Fibroblast of gingiva (primary cell): ENCODE measurements around the gene CCR5AS.

Experiments used
- DNase-seq: peaks from one replicate; pipeline ENCODE4 v3.0.0-alpha.2; 2011; ENCODE audit warnings: low read depth

The CCR5AS gene

DNA sequence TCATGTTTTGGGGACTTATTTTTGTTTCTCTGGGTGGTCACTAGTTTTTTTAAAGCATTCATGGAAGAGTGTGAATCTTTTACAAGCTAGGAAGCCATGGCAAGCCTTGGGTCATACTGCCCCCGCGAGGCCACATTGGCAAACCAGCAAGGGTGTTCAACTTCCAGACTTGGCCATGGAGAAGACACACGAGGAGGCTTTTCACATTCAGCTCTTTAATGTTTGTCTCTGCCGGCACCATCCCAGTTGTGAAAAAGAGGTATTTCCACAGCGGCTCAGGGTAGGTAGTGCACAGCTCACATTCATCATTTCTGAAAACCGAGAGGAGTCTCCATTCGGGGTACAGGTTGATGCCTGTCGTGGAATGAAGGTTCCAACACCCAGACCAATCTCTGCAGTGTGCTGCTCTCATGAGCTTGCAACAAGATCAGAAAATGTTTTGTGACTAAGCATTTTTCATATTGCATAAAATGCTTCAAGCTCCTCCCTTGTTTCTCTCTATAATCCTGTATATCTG is 28.4 kb downstream of the CCR5AS start:
- peak; percentile 44 for DNase-seq

DNA sequence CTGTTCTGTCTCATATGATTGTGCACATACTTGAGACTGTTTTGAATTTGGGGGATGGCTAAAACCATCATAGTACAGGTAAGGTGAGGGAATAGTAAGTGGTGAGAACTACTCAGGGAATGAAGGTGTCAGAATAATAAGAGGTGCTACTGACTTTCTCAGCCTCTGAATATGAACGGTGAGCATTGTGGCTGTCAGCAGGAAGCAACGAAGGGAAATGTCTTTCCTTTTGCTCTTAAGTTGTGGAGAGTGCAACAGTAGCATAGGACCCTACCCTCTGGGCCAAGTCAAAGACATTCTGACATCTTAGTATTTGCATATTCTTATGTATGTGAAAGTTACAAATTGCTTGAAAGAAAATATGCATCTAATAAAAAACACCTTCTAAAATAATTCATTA is 31.1 kb downstream of the CCR5AS start:
- DNase-seq = no peak

DNA sequence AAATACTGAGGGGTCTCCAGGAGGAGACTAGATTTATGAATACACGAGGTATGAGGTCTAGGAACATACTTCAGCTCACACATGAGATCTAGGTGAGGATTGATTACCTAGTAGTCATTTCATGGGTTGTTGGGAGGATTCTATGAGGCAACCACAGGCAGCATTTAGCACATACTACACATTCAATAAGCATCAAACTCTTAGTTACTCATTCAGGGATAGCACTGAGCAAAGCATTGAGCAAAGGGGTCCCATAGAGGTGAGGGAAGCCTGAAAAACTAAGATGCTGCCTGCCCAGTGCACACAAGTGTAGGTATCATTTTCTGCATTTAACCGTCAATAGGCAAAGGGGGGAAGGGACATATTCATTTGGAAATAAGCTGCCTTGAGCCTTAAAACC is 31.6 kb downstream of the CCR5AS start:
- no peak for DNase-seq

DNA sequence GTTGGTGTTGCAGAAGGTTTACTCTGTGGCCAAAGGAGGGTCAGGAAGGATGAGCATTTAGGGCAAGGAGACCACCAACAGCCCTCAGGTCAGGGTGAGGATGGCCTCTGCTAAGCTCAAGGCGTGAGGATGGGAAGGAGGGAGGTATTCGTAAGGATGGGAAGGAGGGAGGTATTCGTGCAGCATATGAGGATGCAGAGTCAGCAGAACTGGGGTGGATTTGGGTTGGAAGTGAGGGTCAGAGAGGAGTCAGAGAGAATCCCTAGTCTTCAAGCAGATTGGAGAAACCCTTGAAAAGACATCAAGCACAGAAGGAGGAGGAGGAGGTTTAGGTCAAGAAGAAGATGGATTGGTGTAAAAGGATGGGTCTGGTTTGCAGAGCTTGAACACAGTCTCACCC is 32.1 kb downstream of the CCR5AS start:
- no peak for DNase-seq

DNA sequence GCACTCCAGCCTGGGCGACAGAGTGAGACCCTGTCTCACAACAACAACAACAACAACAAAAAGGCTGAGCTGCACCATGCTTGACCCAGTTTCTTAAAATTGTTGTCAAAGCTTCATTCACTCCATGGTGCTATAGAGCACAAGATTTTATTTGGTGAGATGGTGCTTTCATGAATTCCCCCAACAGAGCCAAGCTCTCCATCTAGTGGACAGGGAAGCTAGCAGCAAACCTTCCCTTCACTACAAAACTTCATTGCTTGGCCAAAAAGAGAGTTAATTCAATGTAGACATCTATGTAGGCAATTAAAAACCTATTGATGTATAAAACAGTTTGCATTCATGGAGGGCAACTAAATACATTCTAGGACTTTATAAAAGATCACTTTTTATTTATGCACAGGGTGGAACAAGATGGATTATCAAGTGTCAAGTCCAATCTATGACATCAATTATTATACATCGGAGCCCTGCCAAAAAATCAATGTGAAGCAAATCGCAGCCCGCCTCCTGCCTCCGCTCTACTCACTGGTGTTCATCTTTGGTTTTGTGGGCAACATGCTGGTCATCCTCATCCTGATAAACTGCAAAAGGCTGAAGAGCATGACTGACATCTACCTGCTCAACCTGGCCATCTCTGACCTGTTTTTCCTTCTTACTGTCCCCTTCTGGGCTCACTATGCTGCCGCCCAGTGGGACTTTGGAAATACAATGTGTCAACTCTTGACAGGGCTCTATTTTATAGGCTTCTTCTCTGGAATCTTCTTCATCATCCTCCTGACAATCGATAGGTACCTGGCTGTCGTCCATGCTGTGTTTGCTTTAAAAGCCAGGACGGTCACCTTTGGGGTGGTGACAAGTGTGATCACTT is 34.1 kb downstream of the CCR5AS start:
- peak; percentile 11 for DNase-seq

DNA sequence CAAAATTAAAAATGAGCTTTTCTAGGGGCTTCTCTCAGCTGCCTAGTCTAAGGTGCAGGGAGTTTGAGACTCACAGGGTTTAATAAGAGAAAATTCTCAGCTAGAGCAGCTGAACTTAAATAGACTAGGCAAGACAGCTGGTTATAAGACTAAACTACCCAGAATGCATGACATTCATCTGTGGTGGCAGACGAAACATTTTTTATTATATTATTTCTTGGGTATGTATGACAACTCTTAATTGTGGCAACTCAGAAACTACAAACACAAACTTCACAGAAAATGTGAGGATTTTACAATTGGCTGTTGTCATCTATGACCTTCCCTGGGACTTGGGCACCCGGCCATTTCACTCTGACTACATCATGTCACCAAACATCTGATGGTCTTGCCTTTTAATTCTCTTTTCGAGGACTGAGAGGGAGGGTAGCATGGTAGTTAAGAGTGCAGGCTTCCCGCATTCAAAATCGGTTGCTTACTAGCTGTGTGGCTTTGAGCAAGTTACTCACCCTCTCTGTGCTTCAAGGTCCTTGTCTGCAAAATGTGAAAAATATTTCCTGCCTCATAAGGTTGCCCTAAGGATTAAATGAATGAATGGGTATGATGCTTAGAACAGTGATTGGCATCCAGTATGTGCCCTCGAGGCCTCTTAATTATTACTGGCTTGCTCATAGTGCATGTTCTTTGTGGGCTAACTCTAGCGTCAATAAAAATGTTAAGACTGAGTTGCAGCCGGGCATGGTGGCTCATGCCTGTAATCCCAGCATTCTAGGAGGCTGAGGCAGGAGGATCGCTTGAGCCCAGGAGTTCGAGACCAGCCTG is 35.1 kb downstream of the CCR5AS start:
- DNase-seq = no peak

DNA sequence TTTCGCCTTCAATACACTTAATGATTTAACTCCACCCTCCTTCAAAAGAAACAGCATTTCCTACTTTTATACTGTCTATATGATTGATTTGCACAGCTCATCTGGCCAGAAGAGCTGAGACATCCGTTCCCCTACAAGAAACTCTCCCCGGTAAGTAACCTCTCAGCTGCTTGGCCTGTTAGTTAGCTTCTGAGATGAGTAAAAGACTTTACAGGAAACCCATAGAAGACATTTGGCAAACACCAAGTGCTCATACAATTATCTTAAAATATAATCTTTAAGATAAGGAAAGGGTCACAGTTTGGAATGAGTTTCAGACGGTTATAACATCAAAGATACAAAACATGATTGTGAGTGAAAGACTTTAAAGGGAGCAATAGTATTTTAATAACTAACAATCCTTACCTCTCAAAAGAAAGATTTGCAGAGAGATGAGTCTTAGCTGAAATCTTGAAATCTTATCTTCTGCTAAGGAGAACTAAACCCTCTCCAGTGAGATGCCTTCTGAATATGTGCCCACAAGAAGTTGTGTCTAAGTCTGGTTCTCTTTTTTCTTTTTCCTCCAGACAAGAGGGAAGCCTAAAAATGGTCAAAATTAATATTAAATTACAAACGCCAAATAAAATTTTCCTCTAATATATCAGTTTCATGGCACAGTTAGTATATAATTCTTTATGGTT is 35.9 kb downstream of the CCR5AS start, which contains the start of gene CCR5:
CCR5 (plus strand) TSS at position 108 of the 680 bp plus-strand sequence. CDS start 1,957 bp downstream, outside the sequence.
- DNase-seq = no peak

DNA sequence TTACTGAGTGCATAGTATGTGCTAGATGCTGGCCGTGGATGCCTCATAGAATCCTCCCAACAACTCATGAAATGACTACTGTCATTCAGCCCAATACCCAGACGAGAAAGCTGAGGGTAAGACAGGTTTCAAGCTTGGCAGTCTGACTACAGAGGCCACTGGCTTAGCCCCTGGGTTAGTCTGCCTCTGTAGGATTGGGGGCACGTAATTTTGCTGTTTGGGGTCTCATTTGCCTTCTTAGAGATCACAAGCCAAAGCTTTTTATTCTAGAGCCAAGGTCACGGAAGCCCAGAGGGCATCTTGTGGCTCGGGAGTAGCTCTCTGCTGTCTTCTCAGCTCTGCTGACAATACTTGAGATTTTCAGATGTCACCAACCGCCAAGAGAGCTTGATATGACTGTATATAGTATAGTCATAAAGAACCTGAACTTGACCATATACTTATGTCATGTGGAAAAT is 37.2 kb downstream of the CCR5AS start:
- no peak for DNase-seq

DNA sequence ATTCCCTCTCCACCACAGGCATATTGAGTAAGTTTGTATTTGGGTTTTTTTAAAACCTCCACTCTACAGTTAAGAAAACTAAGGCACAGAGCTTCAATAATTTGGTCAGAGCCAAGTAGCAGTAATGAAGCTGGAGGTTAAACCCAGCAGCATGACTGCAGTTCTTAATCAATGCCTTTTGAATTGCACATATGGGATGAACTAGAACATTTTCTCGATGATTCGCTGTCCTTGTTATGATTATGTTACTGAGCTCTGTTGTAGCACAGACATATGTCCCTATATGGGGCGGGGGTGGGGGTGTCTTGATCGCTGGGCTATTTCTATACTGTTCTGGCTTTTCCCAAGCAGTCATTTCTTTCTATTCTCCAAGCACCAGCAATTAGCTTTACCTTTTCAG is 37.7 kb downstream of the CCR5AS start:
- no peak for DNase-seq

DNA sequence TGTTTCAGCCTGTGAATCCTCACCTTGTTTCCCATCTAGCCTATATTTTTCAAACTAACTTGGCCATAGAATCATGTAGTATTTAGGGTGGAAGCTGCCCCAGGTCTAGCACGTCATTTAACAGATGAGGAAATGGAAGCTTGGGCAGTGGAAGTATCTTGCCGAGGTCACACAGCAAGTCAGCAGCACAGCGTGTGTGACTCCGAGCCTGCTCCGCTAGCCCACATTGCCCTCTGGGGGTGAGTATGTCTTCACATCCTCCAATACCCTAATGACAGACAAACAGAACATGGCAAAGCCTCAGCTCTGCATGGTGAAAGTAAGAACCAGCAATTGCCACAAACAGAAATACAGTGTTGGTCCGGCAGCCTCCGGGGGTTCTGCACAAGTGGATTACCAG is 38.3 kb downstream of the CCR5AS start:
- DNase-seq = no peak

DNA sequence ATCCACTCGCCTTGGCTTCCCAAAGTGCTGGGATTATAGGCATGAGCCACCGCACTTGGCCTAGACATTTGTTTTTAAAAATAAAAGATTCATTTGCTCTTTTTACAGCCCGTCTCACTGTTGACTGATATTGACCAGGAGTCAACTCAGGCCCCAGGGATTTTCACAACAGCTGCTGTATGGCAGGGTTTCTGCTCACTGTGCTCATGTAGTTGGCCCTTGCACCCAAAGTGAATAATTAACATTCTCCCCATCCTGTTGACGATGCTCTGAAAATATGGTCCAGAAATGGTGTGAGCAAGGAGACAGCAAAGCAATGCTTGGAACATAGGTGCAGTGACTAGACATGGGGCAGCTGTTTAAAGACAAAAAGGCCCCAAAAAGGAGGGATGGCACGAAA is 39.1 kb downstream of the CCR5AS start:
- no peak for DNase-seq

DNA sequence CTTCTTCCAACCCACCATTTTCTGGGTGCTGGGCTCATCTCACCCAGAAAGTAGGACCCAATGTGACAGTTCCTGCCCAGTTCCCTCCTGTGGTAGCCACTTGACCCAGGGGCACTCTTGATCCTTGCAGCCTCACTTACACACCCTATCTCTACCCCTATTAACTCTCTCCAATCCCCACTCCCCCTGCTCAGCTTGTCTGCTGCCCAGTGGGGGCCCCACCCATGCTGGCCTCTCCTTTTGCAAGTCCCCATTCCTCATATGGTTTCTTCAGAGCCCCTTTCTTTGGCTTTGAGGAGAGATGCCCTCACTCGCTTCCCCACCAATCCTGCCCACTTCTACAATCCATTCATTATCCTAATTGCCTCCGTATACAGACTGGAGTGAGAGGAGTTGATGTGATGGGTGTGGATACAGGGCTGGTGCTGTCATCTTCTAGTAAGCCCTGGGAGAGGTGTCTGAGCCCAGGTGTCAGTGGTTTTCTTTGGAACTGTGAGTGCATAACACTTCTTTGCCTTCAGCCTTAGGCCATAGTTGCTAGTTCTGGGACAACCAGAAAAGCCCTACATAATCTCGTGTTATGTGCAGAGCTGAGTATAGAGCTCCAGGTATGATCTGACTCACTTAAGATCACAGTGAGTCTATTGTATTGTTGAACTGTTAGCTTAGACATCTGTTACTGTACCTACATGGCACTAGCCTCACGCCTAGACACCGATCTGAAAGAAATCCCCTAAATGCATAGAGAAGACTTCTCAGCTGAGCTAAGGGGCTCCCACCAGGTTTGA is 40.9 kb downstream of the CCR5AS start:
- DNase-seq = no peak

DNA sequence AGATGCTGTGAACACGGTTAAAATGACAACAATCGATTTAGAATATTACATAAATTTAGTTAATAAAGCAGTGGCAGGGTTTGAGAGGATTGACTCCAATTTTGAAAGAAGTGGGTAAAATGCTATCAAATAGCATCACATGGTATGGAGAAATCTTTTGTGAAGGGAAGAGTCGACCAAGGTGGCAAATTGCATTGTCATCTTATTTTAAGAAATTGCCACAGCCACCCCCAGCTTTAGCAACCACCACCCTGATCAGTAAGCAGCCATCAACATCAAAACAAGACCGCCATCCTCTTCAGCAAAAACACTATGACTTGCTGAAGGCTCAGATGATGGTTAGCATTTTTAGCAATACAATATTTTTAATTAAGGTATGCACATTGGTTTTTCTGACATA is 41.8 kb downstream of the CCR5AS start:
- no peak for DNase-seq

DNA sequence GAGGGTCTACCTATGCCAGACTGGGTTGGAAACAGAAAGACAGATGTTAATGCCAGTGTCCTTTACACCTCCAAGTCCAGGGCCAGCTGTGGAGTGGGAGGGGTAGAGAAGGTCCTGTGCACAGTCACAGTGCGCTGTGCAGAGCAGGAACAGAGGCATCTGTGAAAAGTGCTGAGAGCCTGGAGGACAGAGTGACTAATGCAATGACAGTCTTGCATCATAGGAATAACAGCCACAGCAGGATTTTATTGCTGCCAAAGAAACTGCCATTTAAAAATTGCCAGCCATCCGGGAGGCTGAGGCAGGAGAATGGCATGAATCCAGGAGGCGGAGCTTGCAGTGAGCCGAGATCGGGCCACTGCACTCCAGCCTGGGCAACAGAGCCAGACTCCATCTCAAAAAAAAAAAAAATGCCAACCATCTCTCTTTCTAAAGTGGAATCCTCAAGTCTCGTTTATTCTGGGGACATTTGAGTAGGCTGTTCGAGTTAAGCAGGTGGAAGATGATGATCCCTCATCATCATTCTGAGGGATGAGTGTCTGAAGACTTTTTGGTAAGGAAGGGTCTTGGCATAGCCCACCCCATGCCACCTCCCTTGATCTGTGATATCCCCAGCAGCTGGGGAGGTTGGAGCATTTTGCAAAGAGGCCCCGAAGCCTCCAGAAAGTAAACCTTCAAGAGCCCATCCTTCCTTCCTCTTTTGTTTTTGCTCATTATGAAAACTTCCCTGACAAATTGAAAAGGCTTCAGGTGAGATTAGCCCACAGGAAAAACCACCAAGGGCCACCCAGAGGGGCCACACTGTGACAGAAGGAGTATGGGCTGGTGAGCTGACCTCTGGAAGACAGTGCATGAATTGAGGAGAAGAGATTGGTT is 45.2 kb downstream of the CCR5AS start:
- peak; percentile 10 for DNase-seq

DNA sequence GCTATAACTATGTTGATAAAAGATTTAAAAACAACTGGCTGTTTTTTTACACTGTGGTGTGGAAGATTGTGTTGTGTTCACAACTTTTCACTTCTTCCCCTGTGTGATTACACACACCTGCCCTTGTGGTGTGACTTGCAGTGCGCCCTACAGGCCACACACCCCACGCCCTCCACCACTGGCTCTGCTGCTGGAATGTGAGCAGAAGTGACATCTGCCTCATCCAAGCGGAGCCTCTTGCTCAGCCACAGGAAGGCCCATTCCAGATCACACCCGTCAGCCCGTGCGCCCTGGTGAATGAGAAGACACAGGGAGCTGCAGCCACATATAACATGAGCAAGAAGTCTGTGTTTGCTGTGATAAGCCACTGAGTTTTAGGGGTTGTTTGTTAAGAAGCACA is 46.0 kb downstream of the CCR5AS start:
- no peak for DNase-seq

DNA sequence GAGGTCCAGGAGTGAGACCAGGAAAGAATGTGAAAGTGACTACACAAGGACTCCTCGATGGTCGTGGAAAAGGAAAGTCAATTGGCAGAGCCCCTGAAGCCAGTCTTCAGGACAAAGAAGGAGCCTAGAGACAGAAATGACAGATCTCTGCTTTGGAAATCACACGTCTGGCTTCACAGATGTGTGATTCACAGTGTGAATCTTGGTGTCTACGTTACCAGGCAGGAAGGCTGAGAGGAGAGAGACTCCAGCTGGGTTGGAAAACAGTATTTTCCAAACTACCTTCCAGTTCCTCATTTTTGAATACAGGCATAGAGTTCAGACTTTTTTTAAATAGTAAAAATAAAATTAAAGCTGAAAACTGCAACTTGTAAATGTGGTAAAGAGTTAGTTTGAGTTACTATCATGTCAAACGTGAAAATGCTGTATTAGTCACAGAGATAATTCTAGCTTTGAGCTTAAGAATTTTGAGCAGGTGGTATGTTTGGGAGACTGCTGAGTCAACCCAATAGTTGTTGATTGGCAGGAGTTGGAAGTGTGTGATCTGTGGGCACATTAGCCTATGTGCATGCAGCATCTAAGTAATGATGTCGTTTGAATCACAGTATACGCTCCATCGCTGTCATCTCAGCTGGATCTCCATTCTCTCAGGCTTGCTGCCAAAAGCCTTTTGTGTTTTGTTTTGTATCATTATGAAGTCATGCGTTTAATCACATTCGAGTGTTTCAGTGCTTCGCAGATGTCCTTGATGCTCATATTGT is 47.0 kb downstream of the CCR5AS start:
- DNase-seq = peak; percentile 41

DNA sequence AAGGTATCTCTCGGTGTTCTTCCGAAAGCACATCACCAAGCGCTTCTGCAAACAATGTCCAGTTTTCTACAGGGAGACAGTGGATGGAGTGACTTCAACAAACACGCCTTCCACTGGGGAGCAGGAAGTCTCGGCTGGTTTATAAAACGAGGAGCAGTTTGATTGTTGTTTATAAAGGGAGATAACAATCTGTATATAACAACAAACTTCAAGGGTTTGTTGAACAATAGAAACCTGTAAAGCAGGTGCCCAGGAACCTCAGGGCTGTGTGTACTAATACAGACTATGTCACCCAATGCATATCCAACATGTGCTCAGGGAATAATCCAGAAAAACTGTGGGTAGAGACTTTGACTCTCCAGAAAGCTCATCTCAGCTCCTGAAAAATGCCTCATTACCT is 48.4 kb downstream of the CCR5AS start:
- no peak for DNase-seq

DNA sequence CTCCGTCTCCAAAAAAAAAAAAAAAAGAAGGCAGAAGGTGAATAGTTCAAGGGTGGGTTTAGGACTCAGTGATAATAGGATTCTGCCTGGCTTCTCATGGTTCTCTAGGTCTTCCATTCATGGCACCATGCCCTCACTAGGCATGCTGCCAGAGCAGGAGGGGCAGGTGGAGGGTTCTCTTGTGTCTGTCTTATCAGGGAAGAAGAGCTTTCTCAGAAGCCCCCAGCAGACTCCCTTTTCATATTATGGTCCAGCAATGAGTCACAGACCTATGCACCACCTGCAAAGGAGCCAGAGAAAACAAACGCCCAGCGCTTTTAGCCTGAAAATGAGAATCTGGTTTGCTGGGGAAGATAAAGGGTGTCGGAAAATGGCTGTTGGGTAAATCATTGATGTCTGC is 50.0 kb downstream of the CCR5AS start:
- no peak for DNase-seq

DNA sequence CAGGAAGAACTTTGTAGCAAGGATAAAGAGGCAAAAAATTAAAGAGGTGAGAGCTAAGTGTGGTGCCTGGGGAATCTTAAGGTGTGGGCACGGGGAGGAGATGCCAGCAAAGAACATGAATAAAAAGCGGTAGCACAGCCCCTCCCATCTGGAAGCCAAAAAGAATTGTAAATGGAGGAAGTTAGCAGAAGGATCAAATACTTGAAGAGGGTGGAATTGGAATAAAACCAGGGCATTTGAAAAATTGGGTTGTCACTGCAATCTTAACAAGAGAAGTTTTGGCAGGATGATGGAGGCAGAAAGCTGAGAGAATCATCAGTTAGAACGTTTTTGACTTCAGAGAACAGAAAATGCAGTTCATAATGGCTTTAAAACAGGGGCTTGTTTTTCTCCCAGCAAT is 50.6 kb downstream of the CCR5AS start:
- DNase-seq = no peak

DNA sequence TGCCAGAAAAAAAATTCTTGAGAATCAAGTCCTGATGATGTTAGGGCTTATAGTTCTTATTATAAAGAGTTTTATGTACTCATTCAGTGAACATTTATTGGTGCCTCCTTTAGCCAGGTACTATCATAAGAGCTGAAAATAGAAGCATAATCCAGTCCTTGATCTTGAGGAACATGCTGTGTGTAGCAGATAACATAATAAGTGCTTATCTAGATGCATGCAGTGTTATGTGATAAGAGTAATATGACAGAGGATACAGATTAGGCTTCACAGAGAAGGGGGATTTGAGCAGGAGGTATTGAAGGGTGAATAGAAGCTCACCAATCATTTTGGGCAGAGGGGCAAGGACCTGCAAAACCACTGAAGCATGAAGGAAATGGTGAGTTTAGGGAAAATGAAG is 51.9 kb downstream of the CCR5AS start:
- DNase-seq = no peak
